Activated CD4-positive, alpha-beta T cell treated with anti-CD3 and anti-CD28 coated beads, Interleukin-10, Interleukin-2, amounts not matched to agents 100 ng/mL and 50 ng/mL, durations not matched to agents 16 hours and 8 hours (primary cell): ENCODE results near the gene ANKRD44.

Source experiments
- DNase-seq: peaks from one replicate; pipeline ENCODE4 v3.0.0-alpha.2; 2020

ANKRD44 gene

GRCh38 chr2:197286805-197287595 lies 23.6 kb downstream of the ANKRD44 start:
- DNase-seq = peak; percentile 89

DNA sequence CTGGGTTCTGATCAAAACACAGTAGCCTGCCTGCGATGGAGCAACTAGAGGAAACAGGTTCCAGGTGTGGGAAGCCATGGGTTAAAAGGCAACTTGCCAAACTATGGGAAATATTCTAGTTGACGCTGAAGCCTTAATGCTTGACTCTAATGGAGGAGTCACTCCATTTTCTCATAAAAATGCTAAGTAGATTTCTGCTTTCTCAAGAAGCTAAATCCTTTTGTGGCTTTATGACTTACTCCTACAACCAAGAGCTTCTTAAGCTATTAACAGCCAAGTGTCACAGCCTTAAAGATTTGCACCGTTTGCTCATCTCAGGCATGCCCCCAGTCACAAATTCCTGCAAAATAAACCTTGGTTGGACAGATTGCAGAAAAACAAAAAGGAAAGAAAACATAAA lies 25.2 kb downstream of the ANKRD44 start:
- DNase-seq = no peak

GRCh38 chr2:197284956-197285355 lies 25.6 kb downstream of the ANKRD44 start:
- DNase-seq = no peak

- no peak for DNase-seq
Measured at GRCh38 chr2:197281421-197281820, 29.2 kb downstream of the ANKRD44 start.

- DNase-seq = no peak
Measured at GRCh38 chr2:197280015-197280702, 30.4 kb downstream of the ANKRD44 start.

DNA sequence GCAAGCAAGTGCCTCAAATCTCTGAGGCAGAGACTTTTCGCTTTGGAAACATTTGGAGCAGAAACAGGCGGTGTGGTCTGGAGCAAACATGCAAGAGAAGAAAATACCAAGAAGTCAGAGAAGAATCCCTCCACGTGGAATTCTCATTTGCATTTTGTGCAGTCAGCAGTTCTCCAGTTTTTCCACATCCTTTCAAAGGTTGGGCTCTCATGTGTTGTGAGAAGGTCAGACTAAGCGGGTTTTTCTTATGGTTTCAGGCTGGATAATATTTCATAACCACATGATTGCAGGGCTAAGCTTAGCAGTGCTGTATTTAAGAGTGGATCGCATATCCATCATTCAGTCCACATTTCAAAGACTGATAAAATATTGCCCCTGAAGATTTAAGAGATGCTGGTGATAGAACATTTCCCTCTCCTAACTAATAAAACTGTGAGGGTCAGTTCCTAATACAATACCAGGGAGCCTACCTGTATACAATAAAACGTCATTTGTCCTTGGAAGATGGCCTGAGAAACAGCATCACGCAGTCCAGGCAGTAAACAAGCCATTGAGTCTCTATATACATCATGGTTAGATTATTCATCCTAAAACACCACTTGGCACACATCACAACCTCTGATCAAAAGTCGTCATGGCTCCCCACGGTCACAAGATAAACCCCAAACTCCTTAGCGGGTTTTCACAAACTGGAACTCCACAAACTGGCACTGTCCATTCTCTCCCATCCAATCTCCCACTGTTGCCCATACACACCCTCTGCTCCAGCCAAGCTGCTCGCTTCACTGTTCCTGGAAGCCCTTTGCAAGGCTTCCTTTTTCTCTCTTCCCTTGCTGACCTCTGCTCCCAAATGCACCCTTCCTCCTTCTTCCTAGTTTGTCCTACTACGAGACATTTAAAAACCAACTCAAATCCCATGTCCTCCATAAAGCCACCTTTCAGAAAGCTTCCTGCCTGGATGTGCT lies 31.5 kb downstream of the ANKRD44 start:
- DNase-seq = no peak

GRCh38 chr2:197277794-197278193 lies 32.8 kb downstream of the ANKRD44 start:
- DNase-seq = no peak

DNA sequence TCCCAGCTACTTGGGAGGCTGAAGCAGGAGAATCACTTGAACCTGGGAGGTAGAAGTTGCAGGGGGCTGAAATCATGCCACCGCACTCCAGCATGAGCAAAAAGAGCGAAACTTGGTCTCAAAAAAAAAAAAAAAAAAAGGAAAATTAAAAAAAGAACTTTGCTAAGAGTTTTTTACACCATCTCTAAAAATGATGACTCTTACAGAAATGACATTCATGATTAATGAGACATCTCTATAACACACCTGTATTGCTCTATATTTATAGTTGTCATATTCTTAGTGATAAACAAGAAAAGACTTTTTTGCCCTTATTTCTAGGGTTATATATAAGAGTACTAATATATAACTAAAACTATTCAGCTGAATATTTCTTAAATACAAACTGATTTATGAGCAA lies 34.4 kb downstream of the ANKRD44 start:
- DNase-seq = no peak

GRCh38 chr2:197274937-197275336 lies 35.6 kb downstream of the ANKRD44 start:
- no peak for DNase-seq

GRCh38 chr2:197274349-197274748 lies 36.2 kb downstream of the ANKRD44 start:
- DNase-seq = no peak

GRCh38 chr2:197273485-197273884 lies 37.1 kb downstream of the ANKRD44 start:
- DNase-seq = no peak

DNA sequence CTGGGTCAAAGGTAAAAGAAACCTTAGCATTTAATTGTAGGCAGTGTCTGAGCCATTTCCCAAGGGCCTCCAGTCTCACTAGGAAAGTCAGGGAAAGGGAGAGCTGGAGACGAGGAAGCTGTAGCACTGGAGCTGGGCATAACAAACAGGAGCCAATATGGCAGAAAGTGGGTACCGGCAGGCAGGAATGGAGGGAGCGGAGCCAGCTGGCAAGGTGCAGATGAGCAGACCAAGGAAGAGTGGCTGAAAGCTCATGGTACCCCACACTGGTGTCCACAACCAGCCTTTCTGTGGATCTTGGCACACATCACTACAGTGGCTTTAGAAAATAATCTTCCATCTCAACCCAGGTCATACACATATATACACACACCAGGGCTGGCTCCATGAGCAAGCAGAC lies 40.0 kb downstream of the ANKRD44 start:
- no peak for DNase-seq

- DNase-seq = no peak
Measured at GRCh38 chr2:197269815-197270214, 40.8 kb downstream of the ANKRD44 start.

- peak; percentile 79 for DNase-seq
Measured at GRCh38 chr2:197268786-197269584, 41.6 kb downstream of the ANKRD44 start.

DNA sequence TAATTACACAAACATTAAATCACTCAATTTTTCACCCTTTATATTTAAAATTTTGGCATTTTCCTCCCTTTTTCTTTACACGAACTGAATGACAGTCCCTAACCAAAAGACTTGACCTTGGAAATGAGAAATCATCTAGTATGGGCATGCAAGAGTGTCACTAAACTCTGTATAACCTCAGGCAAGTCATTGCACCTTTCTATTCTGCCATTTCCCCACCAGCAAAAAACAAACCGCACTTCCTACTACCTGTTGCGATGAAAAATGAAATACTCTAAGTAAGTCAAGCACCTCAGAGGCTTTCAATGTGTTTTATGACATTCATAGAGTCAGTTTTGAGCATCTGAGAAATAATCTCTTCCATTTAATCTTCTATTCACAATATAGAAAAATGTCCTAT lies 44.1 kb downstream of the ANKRD44 start:
- DNase-seq = peak; percentile 63

DNA sequence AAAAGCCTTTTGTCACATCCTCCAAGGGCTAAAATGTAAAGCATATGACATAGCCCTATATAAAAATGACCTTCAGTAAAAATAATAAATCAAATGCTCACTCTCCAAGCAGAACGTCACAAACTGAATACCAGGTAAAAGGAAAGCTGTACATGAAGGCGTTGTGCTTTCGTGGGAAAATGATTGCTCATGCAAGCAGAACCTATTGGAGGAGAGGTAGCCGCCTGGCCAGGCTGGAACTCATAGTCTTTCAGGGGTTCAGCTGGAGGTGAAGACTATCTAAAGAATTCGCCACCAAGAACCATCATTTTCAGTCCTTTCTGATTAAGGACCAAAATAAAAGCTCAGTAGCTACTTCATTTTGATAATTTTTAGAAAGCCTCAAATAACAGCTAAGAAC lies 44.7 kb downstream of the ANKRD44 start:
- DNase-seq = no peak

- DNase-seq = no peak
Measured at GRCh38 chr2:197265036-197265435, 45.5 kb downstream of the ANKRD44 start.

GRCh38 chr2:197264332-197264731 lies 46.2 kb downstream of the ANKRD44 start:
- no peak for DNase-seq

DNA sequence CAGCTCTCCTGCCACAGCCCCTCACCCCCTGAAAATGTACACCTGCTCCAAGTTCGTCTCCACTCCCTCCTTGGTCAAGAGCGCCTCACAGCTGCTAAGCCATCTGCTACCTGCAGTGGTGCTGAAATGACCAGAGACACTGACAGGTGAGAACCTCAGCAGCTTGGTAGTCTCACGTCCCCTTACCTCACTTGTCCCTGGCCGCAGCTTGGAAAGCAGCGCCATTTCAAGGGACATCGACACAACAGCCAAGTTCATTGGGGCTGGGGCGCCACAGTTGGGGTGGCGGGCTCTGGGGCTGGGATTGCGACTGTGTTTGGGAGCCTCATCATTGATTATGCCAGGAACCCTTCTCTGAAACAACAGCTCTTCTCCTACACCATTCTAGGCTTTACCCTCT lies 47.5 kb downstream of the ANKRD44 start:
- DNase-seq = no peak

GRCh38 chr2:197261808-197262226 lies 48.8 kb downstream of the ANKRD44 start:
- DNase-seq = no peak

DNA sequence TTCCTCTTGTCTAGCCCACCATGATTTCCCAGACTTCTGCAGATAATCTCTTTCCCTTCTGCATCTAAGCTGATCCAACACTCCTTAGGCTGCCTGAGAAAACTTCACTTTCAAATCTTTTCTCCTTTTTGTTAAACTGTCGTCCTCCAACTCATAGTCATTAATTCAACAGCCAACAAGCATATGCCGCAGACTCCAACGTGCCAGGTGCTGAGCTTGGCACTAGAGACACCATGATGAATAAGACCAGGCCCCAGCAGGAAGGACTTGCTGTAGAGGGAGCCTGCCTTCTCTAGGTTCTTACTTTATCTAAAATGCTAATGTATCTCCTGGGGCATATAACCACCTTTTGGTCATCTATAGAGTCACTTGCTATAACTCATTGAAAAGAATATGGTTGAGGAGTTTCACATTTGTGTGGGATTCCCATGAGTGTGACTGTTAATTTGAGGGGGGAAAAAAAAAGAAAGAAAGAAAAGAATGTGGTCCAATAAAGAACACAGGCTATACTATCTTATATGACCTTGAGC lies 51.0 kb downstream of the ANKRD44 start:
- no peak for DNase-seq

- DNase-seq = peak; percentile 75
Measured at GRCh38 chr2:197258580-197258979, 52.0 kb downstream of the ANKRD44 start.
